Measurements from ENCODE around the gene RCC2.
"Not testable (repeated sequence)": the region's sequence is repeated elsewhere in the genome, so short reads cannot be mapped to it uniquely, and the experiment has no call there.

The RCC2 gene

GRCh38 chr1:17468357-17469265 lies 29.1 kb upstream of the RCC2 start:
- DNase-seq: not testable (repeated sequence)

GRCh38 chr1:17466359-17466758 lies 26.9 kb upstream of the RCC2 start:
- Histone ChIP-seq H3K18ac (ENCODE audit: low read length) (no peak overlapping the region), H3K9ac (ENCODE audit: low read length) (no peak overlapping the region), H3K56ac (ENCODE audit: low read length) (no peak overlapping the region), H2BK5ac (ENCODE audit: low read length) (no peak overlapping the region), H3K4me2 (ENCODE audit: low read length) (no peak overlapping the region), H2BK15ac (replicated peaks; ENCODE audit: low read depth) (no peak overlapping the region), H3K4me1 (ENCODE audit: control insufficient read depth, low read depth, low read length) (peaks cover 2% of the 10 kb centered on the region), H3K27me3 (ENCODE audit: insufficient read depth, low read length, poor library complexity) (no peaks in the 10 kb centered on the region), H3K27ac (ENCODE audit: low read depth, low read length) (no peak overlapping the region), H3K23ac (ENCODE audit: low read length) (no peak overlapping the region), H3K79me2 (ENCODE audit: control insufficient read depth, insufficient read depth, low read length) (no peaks in the 10 kb centered on the region), H3K36me3 (ENCODE audit: control insufficient read depth, insufficient read depth, low read length) (no peaks in the 10 kb centered on the region), H2BK120ac (ENCODE audit: low read depth, low read length) (no peak overlapping the region), H4K5ac (ENCODE audit: low read length) (no peak overlapping the region), H3K79me1 (ENCODE audit: low read length) (no peaks in the 10 kb centered on the region), H4K8ac (ENCODE audit: low read depth, low read length) (no peak overlapping the region), H2AK5ac (ENCODE audit: low read length) (no peak overlapping the region), H3K4ac (ENCODE audit: low read depth, low read length) (no peak overlapping the region), H3K4me3 (ENCODE audit: low read length) (no peak overlapping the region)
- no CpG with 5 or more reads among the region's 6 CpGs for WGBS (ENCODE audit: extremely low coverage, insufficient coverage, low lambda C conversion rate)
- DNase-seq: no peak

More at GRCh38 chr1:17468357-17469265, 29.1 kb upstream of the RCC2 start:
- H3K4me3 ChIP-seq (ENCODE audit: low read length); H4K5ac ChIP-seq (ENCODE audit: low read length); H3K23ac ChIP-seq (ENCODE audit: low read length); H3K27me3 ChIP-seq (ENCODE audit: insufficient read depth, low read length, poor library complexity); H3K4me2 ChIP-seq (ENCODE audit: low read length); H2BK15ac ChIP-seq (replicated peaks; ENCODE audit: low read depth); H3K36me3 ChIP-seq (ENCODE audit: control insufficient read depth, insufficient read depth, low read length); H2BK120ac ChIP-seq (ENCODE audit: low read depth, low read length); H3K9ac ChIP-seq (ENCODE audit: low read length); H4K8ac ChIP-seq (ENCODE audit: low read depth, low read length); H3K79me2 ChIP-seq (ENCODE audit: control insufficient read depth, insufficient read depth, low read length); H3K4me1 ChIP-seq (ENCODE audit: control insufficient read depth, low read depth, low read length); H2AK5ac ChIP-seq (ENCODE audit: low read length); H3K4ac ChIP-seq (ENCODE audit: low read depth, low read length); H3K79me1 ChIP-seq (ENCODE audit: low read length): not testable (repeated sequence)
- Histone ChIP-seq H2BK5ac (ENCODE audit: low read length) (peak overlapping the region; percentile 39), H3K27ac (ENCODE audit: low read depth, low read length) (peak overlapping the region; percentile 19), H3K56ac (ENCODE audit: low read length) (peak overlapping the region; percentile 54), H3K18ac (ENCODE audit: low read length) (peak overlapping the region; percentile 16)
- no CpG with 5 or more reads among the region's 16 CpGs for WGBS (ENCODE audit: extremely low coverage, insufficient coverage, low lambda C conversion rate)

- WGBS (ENCODE audit: extremely low coverage, insufficient coverage, low lambda C conversion rate): no CpG with 5 or more reads among the region's 6 CpGs
- H3K27me3 ChIP-seq (ENCODE audit: insufficient read depth, low read length, poor library complexity): no peaks in the 10 kb centered on the region
- no peak overlapping the region for H4K5ac ChIP-seq (ENCODE audit: low read length)
- no peak overlapping the region for H3K4ac ChIP-seq (ENCODE audit: low read depth, low read length)
- H2BK5ac ChIP-seq (ENCODE audit: low read length): no peak overlapping the region
- no peak overlapping the region for H3K27ac ChIP-seq (ENCODE audit: low read depth, low read length)
- no peaks in the 10 kb centered on the region for H3K4me1 ChIP-seq (ENCODE audit: control insufficient read depth, low read depth, low read length)
- H3K23ac ChIP-seq (ENCODE audit: low read length): no peak overlapping the region
- H3K79me1 ChIP-seq (ENCODE audit: low read length): no peaks in the 10 kb centered on the region
- H4K8ac ChIP-seq (ENCODE audit: low read depth, low read length): no peak overlapping the region
- no peaks in the 10 kb centered on the region for H3K36me3 ChIP-seq (ENCODE audit: control insufficient read depth, insufficient read depth, low read length)
- no peaks in the 10 kb centered on the region for H3K79me2 ChIP-seq (ENCODE audit: control insufficient read depth, insufficient read depth, low read length)
- no peak overlapping the region for H3K56ac ChIP-seq (ENCODE audit: low read length)
- H3K18ac ChIP-seq (ENCODE audit: low read length): no peak overlapping the region
- H2AK5ac ChIP-seq (ENCODE audit: low read length): no peak overlapping the region
- no peak for DNase-seq
- H3K9ac ChIP-seq (ENCODE audit: low read length): no peak overlapping the region
- H3K4me2 ChIP-seq (ENCODE audit: low read length): no peak overlapping the region
- no peak overlapping the region for H2BK120ac ChIP-seq (ENCODE audit: low read depth, low read length)
- H3K4me3 ChIP-seq (ENCODE audit: low read length): no peak overlapping the region
- no peak overlapping the region for H2BK15ac ChIP-seq (replicated peaks; ENCODE audit: low read depth)
Observed at GRCh38 chr1:17465228-17465627, 25.8 kb upstream of the RCC2 start.

- H3K79me2 ChIP-seq (ENCODE audit: control insufficient read depth, insufficient read depth, low read length): no peaks in the 10 kb centered on the region
- H3K27me3 ChIP-seq (ENCODE audit: insufficient read depth, low read length, poor library complexity): no peaks in the 10 kb centered on the region
- H2BK5ac ChIP-seq (ENCODE audit: low read length): no peak overlapping the region
- H3K23ac ChIP-seq (ENCODE audit: low read length): no peak overlapping the region
- no peak overlapping the region for H3K4me2 ChIP-seq (ENCODE audit: low read length)
- no peak overlapping the region for H3K4ac ChIP-seq (ENCODE audit: low read depth, low read length)
- no peak overlapping the region for H2BK15ac ChIP-seq (replicated peaks; ENCODE audit: low read depth)
- H3K4me3 ChIP-seq (ENCODE audit: low read length): no peak overlapping the region
- H3K9ac ChIP-seq (ENCODE audit: low read length): no peak overlapping the region
- no peaks in the 10 kb centered on the region for H3K4me1 ChIP-seq (ENCODE audit: control insufficient read depth, low read depth, low read length)
- DNase-seq: no peak
- H3K36me3 ChIP-seq (ENCODE audit: control insufficient read depth, insufficient read depth, low read length): no peaks in the 10 kb centered on the region
- H2AK5ac ChIP-seq (ENCODE audit: low read length): no peak overlapping the region
- no peaks in the 10 kb centered on the region for H3K79me1 ChIP-seq (ENCODE audit: low read length)
- no peak overlapping the region for H2BK120ac ChIP-seq (ENCODE audit: low read depth, low read length)
- H4K8ac ChIP-seq (ENCODE audit: low read depth, low read length): no peak overlapping the region
- no peak overlapping the region for H3K18ac ChIP-seq (ENCODE audit: low read length)
- H4K5ac ChIP-seq (ENCODE audit: low read length): no peak overlapping the region
- H3K56ac ChIP-seq (ENCODE audit: low read length): no peak overlapping the region
- H3K27ac ChIP-seq (ENCODE audit: low read depth, low read length): no peak overlapping the region
Observed at GRCh38 chr1:17463991-17464390, 24.5 kb upstream of the RCC2 start.

- no peak overlapping the region for H3K4me3 ChIP-seq (ENCODE audit: low read length)
- H2BK15ac ChIP-seq (replicated peaks; ENCODE audit: low read depth): no peak overlapping the region
- H3K79me1 ChIP-seq (ENCODE audit: low read length): no peaks in the 10 kb centered on the region
- no peak overlapping the region for H3K27ac ChIP-seq (ENCODE audit: low read depth, low read length)
- no peak overlapping the region for H3K9ac ChIP-seq (ENCODE audit: low read length)
- H3K4me2 ChIP-seq (ENCODE audit: low read length): no peak overlapping the region
- no peak overlapping the region for H3K4ac ChIP-seq (ENCODE audit: low read depth, low read length)
- no peak overlapping the region for H2BK120ac ChIP-seq (ENCODE audit: low read depth, low read length)
- H4K5ac ChIP-seq (ENCODE audit: low read length): no peak overlapping the region
- H3K79me2 ChIP-seq (ENCODE audit: control insufficient read depth, insufficient read depth, low read length): no peaks in the 10 kb centered on the region
- no peak overlapping the region for H2BK5ac ChIP-seq (ENCODE audit: low read length)
- no peak overlapping the region for H2AK5ac ChIP-seq (ENCODE audit: low read length)
- no peak overlapping the region for H3K18ac ChIP-seq (ENCODE audit: low read length)
- no peaks in the 10 kb centered on the region for H3K36me3 ChIP-seq (ENCODE audit: control insufficient read depth, insufficient read depth, low read length)
- H4K8ac ChIP-seq (ENCODE audit: low read depth, low read length): no peak overlapping the region
- WGBS (ENCODE audit: extremely low coverage, insufficient coverage, low lambda C conversion rate): no CpG with 5 or more reads among the region's 5 CpGs
- no peak for DNase-seq
- H3K23ac ChIP-seq (ENCODE audit: low read length): no peak overlapping the region
- no peaks in the 10 kb centered on the region for H3K27me3 ChIP-seq (ENCODE audit: insufficient read depth, low read length, poor library complexity)
- no peak overlapping the region for H3K56ac ChIP-seq (ENCODE audit: low read length)
- H3K4me1 ChIP-seq (ENCODE audit: control insufficient read depth, low read depth, low read length): no peaks in the 10 kb centered on the region
Observed at GRCh38 chr1:17462669-17463068, 23.2 kb upstream of the RCC2 start.

GRCh38 chr1:17460219-17460618 lies 20.7 kb upstream of the RCC2 start:
- Histone ChIP-seq H3K36me3 (ENCODE audit: control insufficient read depth, insufficient read depth, low read length) (no peaks in the 10 kb centered on the region), H3K4me2 (ENCODE audit: low read length) (no peak overlapping the region), H2AK5ac (ENCODE audit: low read length) (no peak overlapping the region), H2BK15ac (replicated peaks; ENCODE audit: low read depth) (no peak overlapping the region), H2BK5ac (ENCODE audit: low read length) (no peak overlapping the region), H2BK120ac (ENCODE audit: low read depth, low read length) (no peak overlapping the region), H3K4me3 (ENCODE audit: low read length) (no peak overlapping the region), H3K23ac (ENCODE audit: low read length) (no peak overlapping the region), H3K4me1 (ENCODE audit: control insufficient read depth, low read depth, low read length) (no peaks in the 10 kb centered on the region), H3K27me3 (ENCODE audit: insufficient read depth, low read length, poor library complexity) (no peaks in the 10 kb centered on the region), H3K79me2 (ENCODE audit: control insufficient read depth, insufficient read depth, low read length) (no peaks in the 10 kb centered on the region), H3K79me1 (ENCODE audit: low read length) (no peaks in the 10 kb centered on the region), H3K18ac (ENCODE audit: low read length) (no peak overlapping the region), H4K5ac (ENCODE audit: low read length) (no peak overlapping the region), H3K56ac (ENCODE audit: low read length) (no peak overlapping the region), H4K8ac (ENCODE audit: low read depth, low read length) (no peak overlapping the region), H3K27ac (ENCODE audit: low read depth, low read length) (no peak overlapping the region), H3K9ac (ENCODE audit: low read length) (no peak overlapping the region), H3K4ac (ENCODE audit: low read depth, low read length) (no peak overlapping the region)
- no CpG with 5 or more reads among the region's 10 CpGs for WGBS (ENCODE audit: extremely low coverage, insufficient coverage, low lambda C conversion rate)
- no peak for DNase-seq
